ENCODE measurements around the gene PAK2.
"Not testable (repeated sequence)": the region's sequence is repeated elsewhere in the genome, so short reads cannot be mapped to it uniquely, and the experiment has no call there.

PAK2 gene

DNA sequence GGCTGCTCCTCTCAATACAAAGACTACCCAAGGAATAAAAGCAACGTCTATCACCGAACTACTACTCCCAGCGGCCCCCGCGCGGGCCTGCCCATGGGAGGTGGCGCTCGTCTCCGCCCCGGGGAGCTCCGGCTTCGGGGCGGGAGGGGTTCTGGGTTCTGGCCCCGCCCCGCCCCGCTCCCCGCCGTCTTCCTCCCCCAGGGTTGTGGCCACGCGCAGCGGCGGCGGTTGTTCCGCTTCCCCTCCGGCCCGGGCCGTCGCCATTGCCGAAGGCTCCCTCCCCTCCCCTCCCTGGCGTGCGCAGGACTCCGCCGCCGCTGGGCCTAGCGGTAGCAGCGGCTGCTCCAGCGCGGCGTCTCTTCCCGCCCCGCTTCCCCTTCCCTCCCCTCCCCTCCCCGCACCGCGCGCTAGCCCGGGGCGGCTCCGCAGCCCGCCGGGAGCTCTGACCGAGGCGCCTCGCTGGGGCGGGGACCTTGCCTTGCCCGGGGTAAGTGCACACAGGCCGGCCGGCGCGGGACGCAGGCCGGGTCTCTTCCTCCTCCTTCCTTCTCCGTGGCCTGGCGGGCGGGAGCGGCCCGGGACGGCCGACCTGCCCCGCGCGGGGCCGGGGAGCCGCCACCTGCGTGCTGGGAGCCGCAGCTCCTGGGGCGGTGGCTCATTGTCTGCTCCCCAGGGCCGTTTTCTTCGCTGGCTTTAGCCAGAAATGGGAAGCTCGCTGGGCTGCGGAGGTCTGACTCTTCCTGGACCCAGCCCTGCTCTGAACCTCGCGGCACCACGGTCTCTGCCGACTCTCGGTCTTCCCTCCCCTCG is at the start of gene PAK2:
TSS of gene PAK2 (plus strand) at position 187 of the 810 bp plus-strand sequence. CDS start 42,790 bp downstream, outside the sequence.
- DNase-seq (ENCODE audit: low read depth in 2 of 2) = peak; percentile 78 to 90

GRCh38 chr3:196689941-196690660 is 49.6 kb upstream of the PAK2 start:
- DNase-seq (ENCODE audit: low read depth in 2 of 2) = no peak

DNA sequence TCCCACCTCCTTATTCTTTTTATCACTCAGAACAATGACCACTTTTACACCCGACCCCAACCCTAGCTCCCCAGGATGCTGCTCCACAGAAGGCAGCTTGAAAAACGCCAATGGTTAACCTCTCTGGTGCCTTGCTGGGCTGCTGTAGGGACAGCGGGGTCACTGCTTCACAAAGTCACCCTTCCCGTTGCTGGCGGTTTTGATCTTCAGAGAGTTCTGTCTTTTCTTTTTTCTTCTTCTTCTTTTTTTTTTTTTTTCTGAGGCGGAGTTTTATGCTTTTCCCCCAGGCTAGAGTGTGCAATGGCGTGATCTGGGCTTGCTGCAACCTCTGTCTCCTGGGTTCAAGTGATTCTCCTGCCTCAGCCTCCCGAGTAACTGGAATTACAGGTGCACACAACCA is 48.3 kb upstream of the PAK2 start:
- DNase-seq (ENCODE audit: low read depth in 2 of 2) = no peak

DNA sequence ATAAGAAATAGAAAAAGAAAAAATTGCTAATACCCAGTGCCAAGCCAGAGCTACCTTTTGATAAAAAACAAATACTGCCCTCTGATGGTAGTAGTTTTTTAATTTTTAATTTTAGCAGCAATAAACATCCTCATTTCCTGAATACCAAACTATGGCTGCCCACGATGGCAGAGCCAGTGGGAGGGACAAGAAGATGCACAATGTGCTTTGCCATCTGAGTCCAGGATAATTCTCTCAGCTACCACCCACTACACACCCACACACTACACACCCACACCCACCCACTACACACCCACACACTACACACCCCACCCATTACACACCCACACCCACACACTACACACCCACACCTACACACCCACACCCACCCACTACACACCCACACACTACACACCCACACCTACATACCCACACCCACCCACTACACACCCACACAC is 45.4 kb upstream of the PAK2 start:
- DNase-seq (ENCODE audit: low read depth in 2 of 2) = no peak

- DNase-seq (ENCODE audit: low read depth in 2 of 2) = peak in 1 of 2 donors; percentile 10
Observed at GRCh38 chr3:196694941-196695848, 44.5 kb upstream of the PAK2 start.

DNA sequence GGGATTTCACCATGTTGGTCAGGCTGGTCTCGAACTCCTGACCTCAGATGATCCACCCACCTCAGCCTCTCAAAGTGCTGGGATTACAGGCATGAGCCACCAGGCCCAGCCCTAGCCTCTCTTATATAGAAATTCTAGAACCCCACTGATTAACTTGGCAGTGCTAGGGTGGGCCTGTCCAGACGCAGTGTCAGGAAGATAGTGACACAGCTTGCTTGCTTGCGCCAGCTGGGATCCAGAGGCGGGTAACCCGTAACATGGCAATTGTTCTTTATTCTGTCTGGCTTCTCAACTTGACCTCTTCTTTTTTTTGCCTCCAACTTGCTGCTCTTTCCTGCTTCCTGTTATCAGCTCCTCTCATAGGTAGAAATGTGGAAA is 43.8 kb upstream of the PAK2 start:
- DNase-seq (ENCODE audit: low read depth in 2 of 2) = no peak

DNA sequence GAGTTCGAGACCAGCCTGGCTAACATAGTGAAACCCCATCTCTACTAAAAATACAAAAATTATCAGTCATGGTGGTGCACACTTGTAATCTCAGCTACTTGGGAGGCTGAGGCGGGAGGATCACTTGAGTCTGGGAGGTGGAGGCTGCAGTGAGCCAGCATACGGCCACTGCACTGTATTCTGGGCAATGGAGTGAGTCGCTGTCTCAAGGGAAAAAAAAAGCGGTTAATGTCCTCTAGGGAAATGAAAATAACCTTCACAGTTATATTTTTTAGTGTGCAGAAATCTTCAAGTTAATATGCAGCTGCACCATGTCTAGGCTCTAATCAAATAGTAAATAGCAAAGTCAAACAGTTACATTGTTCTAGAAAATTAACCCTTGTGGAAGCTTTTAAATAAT is 42.4 kb upstream of the PAK2 start:
- no peak for DNase-seq (ENCODE audit: low read depth in 2 of 2)

DNA sequence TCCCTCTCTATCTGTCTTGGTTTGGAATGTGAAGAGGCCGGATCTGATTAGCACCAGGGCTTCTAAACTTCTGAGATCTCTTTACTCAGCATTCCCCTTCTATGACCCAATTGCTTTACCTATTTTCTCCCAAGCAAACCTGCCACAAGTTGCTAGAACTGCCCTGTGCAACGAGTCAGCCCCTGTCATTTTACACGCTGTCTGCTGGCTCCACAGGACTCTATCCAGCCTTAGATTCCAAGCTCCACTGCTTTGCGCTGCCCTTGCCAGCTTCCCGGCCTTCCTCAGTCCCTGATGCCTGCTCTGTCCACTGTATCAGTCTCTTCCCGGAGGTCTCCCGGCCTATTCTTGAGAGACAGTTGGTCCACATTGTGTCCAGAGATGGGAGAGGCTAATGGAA is 39.9 kb upstream of the PAK2 start:
- no peak for DNase-seq (ENCODE audit: low read depth in 2 of 2)

DNA sequence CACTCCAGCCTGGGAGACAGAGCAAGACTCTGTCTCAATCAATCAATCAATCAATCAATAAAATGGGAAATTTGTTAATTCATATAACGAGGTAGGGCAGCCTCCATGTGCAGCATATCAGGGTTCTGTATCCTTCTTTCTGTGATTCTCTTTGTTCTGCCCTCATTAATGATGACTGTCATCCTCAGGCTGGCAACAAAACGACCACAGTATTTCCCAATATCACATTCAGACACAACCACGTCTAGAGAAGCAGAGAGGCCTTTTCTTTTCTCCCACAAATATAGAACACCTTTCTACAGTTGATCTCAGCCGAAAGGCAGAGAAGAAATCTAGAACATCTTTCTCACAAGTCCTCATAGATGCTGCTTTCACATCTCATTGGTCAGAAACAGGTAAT is 38.9 kb upstream of the PAK2 start:
- DNase-seq (ENCODE audit: low read depth in 2 of 2) = no peak

DNA sequence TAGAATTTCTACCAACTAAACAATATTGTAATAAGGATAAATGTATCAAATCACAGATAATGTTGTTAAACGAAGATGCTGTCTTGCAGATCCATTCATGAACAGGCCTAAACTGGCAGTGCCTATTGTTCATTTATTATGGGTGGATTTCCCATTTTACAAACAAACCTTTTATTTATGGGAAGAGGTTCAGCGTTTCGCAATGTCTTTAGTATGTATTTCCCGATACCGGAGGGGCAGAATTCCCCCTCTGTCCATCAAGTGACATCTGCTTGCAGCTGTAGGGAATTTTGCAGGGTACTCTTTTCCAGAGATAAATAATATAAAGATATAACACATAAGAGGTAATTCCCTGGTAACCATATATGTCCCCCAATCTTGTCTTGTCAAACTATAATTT is 33.3 kb upstream of the PAK2 start:
- no peak for DNase-seq (ENCODE audit: low read depth in 2 of 2)

DNA sequence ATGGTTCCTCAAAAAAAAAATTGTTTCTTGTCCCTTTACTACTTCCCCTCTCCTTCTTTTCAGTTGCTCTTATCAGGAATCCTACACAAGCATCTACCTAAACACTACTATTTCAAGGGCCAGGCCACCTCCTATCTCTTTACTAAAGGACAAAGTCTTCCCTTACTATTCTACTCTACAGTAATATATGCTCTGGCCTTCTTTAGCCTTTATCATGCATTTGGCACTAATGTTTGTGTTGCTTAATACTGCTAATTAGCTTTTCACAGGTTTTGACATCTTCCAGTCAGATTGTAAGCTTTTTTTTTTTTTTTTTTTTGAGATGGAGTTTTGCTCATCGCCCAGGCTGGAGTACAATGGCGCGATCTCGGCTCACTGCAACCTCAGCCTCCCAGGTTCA is 32.9 kb upstream of the PAK2 start:
- DNase-seq (ENCODE audit: low read depth in 2 of 2) = no peak

GRCh38 chr3:196707566-196707965 is 32.1 kb upstream of the PAK2 start:
- no peak for DNase-seq (ENCODE audit: low read depth in 2 of 2)

DNA sequence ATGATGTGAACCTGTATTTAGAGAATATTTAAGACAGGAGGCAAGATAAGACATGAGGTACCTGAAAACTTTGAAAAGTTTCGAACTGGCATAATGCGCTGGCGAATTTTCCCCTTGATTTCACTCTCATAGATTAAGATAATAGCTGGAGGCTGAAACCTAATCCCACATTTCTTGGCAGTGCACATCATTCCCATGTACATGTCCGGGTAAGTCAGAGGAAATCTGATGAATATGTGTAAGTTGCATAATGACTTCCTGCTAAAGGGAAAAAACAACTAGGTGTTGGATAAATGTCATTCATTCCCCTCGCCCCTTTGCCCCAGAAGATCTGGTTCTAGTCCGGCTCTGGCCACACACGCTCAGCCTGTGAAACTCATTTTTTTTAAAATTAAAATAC is 31.2 kb upstream of the PAK2 start:
- DNase-seq (ENCODE audit: low read depth in 2 of 2) = no peak

DNA sequence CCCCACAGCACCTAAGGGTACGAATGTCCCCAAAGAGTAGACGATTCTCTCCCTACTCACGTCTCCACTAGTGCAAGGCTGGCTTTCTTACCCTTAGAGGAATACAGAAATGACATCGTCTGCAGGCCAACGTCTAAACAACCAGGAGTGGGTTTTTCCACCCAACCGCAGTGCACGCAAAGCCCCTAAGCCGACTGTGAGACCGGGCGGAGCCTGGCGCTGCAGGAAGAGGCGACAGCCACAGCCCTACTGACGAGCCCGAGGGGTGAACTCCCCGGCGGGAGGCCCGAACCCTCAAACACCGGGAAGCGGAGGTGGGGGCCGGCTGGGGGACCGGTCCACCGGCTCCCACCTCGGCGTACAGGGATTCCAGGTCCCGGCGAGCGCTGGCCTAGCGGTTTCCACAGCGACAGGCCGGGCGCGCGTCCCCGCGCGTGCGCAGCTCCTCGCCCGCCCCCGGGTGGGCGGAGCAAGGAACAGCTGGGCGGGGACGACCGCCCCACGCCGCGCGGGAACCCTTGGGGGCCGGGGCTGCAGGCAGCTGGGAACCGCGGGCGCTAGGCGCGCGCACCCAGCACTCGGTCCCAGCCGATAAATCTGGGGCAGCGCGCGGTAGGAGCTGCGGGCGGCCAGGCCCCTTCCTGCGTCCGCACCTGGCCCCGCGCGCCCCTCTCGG is 27.7 kb upstream of the PAK2 start, which contains the start of the genes CEP19 and PIGX:
TSS of gene CEP19 (minus strand) at position 413 of the 676 bp plus-strand sequence. CDS start 3,593 bp downstream, outside the sequence.
TSS of gene PIGX (plus strand) at position 540 of the 676 bp plus-strand sequence.
- peak; percentile 77 to 78 for DNase-seq (ENCODE audit: low read depth in 2 of 2)

DNA sequence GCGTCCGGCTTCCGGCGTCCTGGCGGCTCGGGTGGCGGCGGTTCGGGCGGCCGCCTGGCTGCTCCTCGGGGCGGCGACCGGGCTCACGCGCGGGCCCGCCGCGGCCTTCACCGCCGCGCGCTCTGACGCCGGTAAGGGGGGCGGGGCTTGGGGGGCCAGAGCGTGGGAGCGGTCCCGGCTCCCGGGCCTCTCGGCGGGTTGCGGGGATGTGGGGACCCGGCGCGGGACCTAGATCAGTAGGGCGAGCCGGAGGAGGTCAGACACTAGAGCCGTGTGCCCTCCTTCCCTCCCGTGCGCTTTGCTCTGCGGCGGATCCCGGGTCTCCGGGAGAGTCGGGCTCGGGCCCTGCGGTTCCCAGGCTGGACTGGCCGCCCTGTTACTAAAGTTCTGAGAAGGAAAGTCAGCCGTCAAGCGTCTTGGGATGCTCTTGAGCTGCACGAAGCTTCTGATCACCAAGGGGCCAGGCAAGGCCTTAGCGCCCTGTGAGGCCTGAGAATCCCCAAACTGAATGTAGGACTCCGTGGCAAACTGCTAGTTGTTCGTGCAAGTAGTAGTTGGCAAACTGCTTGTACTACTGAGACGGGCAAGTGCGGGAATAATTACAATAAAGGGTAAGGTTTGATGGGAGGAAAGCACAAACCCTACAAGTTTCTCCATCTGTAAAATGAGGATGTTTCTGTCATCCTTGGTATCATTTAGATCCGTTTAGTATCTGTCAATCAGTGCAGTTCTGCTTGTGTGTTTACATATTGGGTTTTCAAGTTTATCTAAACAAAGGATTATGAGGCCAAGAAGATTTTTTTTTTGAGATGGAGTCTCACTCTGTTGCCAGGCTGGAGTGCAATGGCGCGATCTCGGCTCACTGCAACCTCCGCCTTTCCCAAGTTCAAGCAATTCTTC is 26.9 kb upstream of the PAK2 start:
- peak; percentile 40 to 54 for DNase-seq (ENCODE audit: low read depth in 2 of 2)

GRCh38 chr3:196717162-196717561 is 22.5 kb upstream of the PAK2 start:
- DNase-seq (ENCODE audit: low read depth in 2 of 2) = not testable (repeated sequence)

- no peak for DNase-seq (ENCODE audit: low read depth in 2 of 2)
Observed at GRCh38 chr3:196721097-196721496, 18.6 kb upstream of the PAK2 start.

DNA sequence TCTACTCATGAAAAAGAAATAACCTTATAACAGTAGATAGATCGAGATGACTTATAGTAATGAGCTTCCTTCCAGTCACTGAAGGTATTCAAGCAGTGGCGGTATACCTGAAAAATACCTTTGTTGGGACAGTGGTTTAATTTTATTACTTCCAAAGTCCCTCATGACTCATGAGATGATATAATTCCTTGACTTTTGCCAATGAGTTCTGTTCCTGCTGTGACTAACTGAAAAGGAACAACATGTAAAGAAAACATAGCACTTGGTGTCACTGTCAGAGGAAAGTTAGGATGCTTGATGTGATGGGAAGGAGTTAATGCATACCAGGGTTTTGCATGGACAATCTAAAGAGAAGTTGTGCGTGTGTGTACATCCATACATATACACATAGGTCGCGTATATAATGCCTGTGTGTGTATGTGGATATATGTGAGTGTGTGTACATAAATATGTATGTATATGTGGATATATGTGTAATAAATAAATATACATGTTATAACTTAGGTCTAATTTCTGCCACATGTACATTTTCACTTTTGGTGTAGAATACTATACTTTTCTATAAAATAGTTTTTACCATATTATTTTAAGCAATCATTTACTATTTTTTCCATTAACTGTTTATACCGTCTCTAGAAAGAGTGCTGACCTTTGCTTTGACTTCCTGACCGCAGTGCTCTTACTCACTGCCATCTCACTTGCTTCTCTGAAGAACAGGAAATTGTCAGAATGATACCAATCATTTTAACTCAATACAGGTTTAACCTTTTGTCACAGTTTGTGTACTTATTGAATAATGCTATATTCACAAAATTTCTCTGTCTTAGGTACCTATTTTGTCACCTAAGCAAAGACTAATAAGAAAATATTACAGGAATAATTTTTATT is 12.6 kb upstream of the PAK2 start:
- no peak for DNase-seq (ENCODE audit: low read depth in 2 of 2)

GRCh38 chr3:196735751-196736150 is 3.9 kb upstream of the PAK2 start:
- DNase-seq (ENCODE audit: low read depth in 2 of 2) = no peak
